ENCODE data around the gene FNIP2. TPM values are rescaled to one million over a fixed set of nuclear protein-coding genes. Genes with fewer than 3 reads are reported as not detected.

FNIP2 gene
- total RNA-seq, 1 donor from 2014 or later = 15.1 TPM

DNA sequence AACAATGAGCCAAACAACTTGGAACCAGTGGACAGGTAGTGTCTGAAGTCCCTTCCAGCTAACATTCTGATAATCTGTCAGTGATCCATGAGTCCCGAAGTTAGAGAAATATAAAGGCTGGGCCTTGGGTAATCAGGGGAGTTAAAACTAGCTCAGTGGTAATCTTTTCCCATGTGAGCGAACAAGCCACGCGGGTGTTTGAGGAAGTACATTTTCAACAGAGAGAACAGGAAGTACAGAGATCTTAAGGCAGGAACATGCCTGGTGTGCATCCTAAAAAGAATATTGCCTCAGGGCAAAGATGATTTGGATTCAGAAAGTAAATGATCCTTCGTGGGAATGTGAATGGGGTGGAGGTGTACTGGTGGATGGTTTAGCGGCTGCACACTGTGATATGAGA lies 42.9 kb downstream of the FNIP2 start:
- intact Hi-C loops (cut with micrococcal nuclease) = loop anchor here (2.0 to 5.0 kb wide), 4 partner anchors 15 to 139 kb away; partner anchors contain the start of genes C4orf46, ETFDH and FNIP2

- intact Hi-C loops (cut with micrococcal nuclease) = loop anchor here (5.0 kb wide), 2 partner anchors 45 to 140 kb away; partner anchors contain the start of genes C4orf46, ETFDH and FNIP2
These were observed 43.3 kb downstream of the FNIP2 start for GRCh38 chr4:158812133-158812532.

GRCh38 chr4:158812543-158812942 lies 43.7 kb downstream of the FNIP2 start:
- intact Hi-C loops (cut with micrococcal nuclease) = loop anchor here (5.0 kb wide), 2 partner anchors 45 to 140 kb away; partner anchors contain the start of genes C4orf46, ETFDH and FNIP2

DNA sequence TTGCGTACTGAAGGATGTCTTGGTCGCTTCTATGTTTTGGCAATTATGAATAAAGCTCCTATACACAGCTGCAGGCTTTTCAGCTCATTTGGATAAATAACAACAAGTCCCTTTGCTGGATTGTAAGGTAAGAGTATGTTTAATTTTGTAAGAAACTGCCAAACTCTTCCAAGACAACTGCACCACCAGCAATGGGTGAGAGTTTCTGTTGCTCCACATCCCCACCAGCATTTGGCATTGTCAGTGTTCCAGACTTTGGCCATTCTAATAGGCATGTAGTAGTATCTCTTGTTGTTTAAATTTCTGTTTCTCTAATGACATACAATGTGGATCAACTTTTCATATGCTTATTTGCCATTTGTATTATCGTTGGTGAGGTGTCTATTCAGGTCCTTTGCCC lies 44.3 kb downstream of the FNIP2 start:
- intact Hi-C loops (cut with micrococcal nuclease) = loop anchor here (5.0 kb wide), 2 partner anchors 46 to 141 kb away; partner anchors contain the start of genes C4orf46, ETFDH and FNIP2

- intact Hi-C loops (cut with micrococcal nuclease) = loop anchor here (5.0 kb wide), 2 partner anchors 47 to 142 kb away; partner anchors contain the start of genes C4orf46, ETFDH and FNIP2
These were observed 45.4 kb downstream of the FNIP2 start for GRCh38 chr4:158814207-158814606.

- intact Hi-C loops (cut with micrococcal nuclease) = loop anchor here (5.0 kb wide), 2 partner anchors 47 to 142 kb away; partner anchors contain the start of genes C4orf46, ETFDH and FNIP2
These were observed 46.0 kb downstream of the FNIP2 start for GRCh38 chr4:158814636-158815330.

DNA sequence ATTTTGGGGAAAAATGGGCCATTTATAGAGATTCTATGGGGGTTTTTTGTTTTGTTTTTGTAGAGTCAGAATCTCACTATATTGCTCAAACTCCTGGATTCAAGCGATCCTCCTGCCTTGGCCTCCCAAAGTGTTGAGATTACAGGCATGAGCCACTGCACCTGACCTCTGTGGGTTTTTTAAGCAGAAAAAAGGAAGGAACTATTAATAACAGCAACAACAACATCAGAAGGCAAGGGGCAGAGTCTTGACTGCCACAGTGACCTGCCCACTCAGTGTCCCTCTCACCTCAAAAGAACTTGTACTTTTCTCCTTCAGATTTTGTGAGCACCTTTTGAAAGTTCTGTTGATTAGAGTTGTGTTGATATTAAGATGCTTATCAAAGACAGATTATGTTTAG lies 48.1 kb downstream of the FNIP2 start:
- intact Hi-C loops (cut with micrococcal nuclease) = no loop called here

GRCh38 chr4:158817562-158818296 lies 48.9 kb downstream of the FNIP2 start:
- intact Hi-C loops (cut with micrococcal nuclease) = no loop called here

DNA sequence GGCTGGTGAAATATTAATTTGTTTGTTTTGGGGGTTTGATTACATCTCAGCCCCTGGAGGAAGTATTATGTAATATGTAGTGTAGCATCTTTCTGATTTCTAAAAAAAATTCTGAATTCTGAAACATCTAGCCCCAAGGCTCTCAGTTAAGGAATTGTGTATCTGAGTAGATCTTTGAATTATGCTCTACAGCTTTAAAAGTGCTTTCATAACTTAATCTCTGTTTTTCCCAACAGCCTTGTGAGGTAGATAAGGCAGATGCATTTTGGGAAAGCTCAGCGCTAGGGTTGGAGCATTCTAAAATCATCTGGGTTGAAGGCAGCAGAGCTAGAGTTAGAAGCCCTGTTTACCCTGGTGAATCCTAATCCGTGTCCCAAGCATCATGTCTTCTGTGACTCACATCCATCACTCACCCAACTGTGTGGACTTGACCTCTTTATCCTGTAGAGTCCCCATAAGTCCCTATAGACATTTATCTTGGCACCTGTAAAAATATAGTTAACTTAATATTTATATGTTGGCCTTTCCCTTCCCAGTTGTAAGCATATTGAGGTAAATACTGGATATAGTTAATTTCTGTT lies 49.8 kb downstream of the FNIP2 start:
- intact Hi-C loops (cut with micrococcal nuclease) = no loop called here

DNA sequence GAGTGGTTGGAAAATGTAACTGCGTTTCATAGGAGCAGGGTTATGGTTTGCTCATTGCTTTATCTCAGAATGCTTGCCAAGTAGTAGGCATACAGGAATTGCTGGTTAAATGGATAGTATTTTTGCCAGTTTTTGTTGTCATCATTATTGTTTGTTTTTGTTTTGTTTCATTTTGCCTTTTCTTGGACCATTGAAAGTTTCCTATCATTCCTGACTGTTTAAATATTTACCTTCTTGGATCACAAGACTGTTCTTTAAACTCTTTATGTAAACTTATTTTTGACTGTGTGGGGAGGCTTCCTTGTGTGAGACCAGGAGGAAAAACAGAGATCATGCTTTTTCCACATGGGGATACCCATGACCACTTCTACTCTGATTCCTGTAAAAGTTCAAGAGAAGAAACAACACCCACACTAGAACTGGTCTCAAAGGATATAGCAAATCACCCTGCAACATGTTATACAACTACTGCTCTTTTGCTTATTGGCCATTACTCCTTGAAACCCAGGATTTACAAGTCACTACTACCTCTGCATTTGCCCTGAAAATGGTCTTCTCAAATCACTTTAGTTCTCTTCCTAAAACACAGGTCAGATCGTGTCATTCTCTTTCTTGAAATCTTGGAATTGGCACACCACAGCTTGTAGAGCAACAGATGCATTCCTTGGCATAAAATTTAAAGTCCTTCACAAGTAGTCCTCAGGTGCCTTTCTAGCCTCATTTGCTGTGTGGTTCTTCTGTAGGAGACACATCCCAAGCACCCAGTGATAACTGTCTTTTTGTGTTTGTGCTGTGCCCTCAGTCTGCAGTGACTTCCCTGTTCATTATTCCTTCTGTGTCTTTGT lies 51.3 kb downstream of the FNIP2 start:
- intact Hi-C loops (cut with micrococcal nuclease) = no loop called here

DNA sequence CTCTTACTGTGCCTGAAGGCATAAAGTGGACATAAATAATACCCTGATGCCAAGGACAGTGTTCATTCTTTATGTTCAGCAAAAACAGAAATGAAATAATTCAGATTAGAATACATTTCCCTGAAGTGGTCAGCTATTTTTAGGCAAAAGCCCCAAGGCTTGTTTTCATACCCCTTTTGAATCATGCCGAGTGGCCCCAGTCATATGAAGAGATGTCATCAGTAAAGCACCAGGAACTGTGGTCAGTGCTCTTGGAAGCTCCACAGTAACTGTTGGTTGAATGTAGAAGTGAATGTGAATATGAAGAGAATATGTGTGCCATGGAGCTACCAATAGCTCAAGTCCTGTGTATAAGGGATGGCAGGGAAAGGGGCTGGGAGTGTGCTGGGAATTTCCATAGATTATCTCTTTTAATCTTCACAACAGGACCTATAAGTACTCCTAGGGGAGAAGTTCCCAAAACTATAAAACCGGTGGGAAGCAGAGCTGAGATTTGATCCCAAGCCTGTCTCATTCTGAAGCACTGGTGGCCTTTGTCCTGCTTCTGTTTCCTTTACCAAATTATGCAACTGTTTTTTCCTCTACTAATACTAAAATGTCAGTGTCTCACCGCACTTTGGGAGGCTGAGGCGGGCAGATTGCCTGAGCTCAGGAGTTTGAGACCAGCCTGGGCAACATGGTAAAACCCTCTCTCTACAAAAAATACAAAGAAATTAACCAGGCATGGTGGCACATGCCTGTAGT lies 52.6 kb downstream of the FNIP2 start:
- intact Hi-C loops (cut with micrococcal nuclease) = no loop called here

DNA sequence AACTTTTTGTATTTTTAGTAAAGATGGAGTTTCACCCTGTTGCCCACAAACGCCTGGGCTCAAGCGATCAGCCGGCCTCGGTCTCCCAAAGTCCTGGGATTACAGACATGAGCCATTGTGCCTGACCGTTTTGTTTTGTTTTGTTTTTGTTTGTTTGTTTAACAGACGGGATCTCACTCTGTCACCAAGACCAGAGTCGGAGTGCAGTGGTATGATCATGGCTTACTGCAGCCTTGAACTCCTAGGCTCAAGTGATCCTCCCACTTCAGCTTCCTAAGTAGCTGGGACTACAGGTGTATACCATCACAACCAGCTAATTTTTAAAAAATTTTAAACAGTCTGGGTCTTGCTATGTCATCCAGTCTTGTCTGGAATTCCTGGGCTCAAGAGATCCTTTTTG lies 53.5 kb downstream of the FNIP2 start:
- intact Hi-C loops (cut with micrococcal nuclease) = no loop called here

- intact Hi-C loops (cut with micrococcal nuclease) = no loop called here
These were observed 54.6 kb downstream of the FNIP2 start for GRCh38 chr4:158823461-158823873.

DNA sequence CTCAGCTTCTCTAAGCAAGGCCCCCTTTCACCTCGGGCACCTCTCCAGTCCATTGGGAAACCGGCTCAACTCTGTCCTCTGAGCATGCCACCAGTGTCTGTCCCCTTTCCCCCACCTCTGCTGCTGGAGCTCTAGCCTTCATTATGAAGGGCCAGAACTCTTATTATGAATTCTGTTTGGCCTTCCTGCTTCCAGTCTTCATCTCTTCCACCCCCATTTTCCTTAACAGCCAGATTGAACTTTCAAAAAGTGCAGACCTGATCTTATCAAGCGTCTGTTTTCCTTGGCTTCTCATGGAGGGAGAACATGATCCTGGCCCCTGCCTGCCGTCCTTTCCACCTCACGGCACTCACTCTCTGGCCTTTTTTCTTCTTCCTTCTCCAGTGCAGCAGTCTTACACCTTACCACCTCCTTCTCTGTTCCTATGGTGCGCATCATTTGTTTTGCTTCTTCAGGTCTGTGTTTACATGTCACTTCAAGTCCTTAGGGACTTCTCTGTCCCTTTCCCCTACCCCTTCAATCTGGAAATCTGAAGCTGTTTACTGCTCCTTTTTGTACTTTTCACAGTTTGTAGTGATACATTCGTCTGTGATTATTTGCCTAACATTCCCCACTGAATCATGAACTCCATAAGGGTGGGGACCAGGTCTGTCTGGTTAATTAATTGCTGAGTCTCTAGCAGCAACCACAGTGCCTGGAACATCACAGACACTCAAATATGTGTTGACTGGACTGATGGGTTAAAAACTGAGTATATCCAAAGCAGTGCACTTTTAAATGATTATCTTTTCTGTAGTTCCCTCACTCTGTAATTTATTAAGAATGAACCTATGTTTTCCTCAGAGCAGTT lies 55.8 kb downstream of the FNIP2 start:
- intact Hi-C loops (cut with micrococcal nuclease) = loop anchor here (5.0 kb wide), 1 partner anchor 57 kb away; the partner anchor contains the start of gene FNIP2

DNA sequence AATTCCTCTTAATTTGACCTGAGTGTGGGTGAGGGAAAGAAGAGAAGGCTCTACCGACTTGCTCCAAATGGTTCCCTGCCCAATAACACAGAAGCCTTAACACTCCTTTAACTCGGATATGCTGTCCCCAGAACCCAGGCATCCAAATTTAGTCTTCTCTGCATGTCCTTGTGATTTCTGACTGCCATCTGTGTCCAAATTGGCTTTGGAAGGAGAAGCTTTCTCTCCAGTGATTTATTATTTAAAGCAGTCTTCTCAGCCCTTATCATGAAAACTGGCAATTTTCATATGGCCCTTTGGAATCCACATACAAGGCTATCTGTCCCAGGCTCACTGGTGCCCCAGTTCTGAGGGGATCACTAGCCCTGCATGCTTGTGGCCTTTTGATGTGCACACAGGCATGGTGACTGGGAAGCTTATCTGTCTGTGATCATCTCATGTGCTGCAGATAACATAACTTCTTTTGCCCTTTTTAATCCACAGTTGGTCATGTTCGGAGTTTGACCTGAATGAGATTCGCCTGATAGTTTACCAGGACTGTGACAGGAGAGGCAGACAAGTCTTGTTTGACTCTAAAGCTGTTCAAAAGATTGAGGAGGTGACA lies 56.7 kb downstream of the FNIP2 start:
- intact Hi-C loops (cut with micrococcal nuclease) = loop anchor here (2.0 to 5.0 kb wide), 2 partner anchors 15 to 58 kb away; partner anchors contain the start of gene FNIP2

GRCh38 chr4:158826057-158826456 lies 57.2 kb downstream of the FNIP2 start:
- intact Hi-C loops (cut with micrococcal nuclease) = loop anchor here (2.0 to 5.0 kb wide), 2 partner anchors 15 to 59 kb away; partner anchors contain the start of gene FNIP2

GRCh38 chr4:158826882-158827281 lies 58.1 kb downstream of the FNIP2 start:
- intact Hi-C loops (cut with micrococcal nuclease) = loop anchor here (2.0 to 5.0 kb wide), 2 partner anchors 16 to 60 kb away; partner anchors contain the start of gene FNIP2

DNA sequence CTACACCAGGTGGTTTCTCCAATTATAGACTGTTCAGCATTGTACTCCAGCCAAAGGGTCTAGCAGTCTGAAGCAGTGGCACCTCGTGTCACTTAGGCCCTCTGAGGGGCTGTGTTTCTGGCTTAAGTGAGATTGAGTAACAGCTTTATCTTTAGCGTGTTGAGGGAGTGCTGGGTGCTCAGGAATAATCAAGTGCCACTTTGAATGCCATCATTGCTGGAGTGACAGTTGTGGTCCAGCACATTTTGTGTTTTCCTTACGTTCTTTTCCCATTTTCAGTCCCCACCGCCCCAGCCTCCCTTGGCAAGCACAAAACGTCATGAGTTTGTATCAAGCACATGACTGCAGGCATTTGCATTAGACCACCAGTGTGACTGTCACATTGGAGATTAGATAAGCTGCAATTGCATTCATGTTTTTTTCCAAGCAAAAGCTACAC lies 58.7 kb downstream of the FNIP2 start:
- intact Hi-C loops (cut with micrococcal nuclease) = loop anchor here (2.0 to 5.0 kb wide), 2 partner anchors 17 to 60 kb away; partner anchors contain the start of gene FNIP2

Measured in T-helper 2 cell treated with Interferon-gamma antibody and Interleukin-4, amounts not matched to agents 100 ng/mL and 5 ng/mL, for 36 hours (primary cell).